ENCODE measurements around the gene CHST15. TPM values are rescaled to one million over a fixed set of nuclear protein-coding genes. Genes with fewer than 3 reads are reported as not detected.

CHST15 gene
- total and polyA plus RNA-seq, 2 of the 4 experiments (the other 2 are of a cell fraction): 0.14 to 0.18 TPM

DNA sequence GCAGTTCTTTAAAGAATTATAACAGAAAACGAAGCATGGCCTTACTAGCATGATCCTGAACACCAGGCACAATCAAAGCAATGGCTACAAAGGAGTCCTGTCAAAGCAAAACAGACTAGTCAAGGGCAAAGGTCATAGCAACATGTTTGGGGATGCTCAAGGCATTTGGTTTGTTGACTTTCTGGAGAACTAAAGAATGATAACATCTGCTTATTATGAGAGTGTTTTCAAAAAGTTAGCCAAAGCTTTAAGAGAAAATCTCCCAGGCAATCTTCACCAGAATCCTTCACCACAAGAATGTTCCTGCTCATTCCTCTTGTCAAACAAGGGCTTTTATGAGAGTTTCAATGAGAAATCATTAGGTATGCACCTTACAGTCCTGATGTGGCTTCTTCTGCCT is 106.7 kb downstream of the CHST15 start:
- H2BK120ac ChIP-seq (ENCODE audit: low read depth, low read length): no peak overlapping the region
- H4K20me1 ChIP-seq (ENCODE audit: insufficient read depth, low read length): no peaks in the 10 kb centered on the region
- no peak for ATAC-seq (ENCODE audit: low read depth)
- no peak overlapping the region for H2AFZ ChIP-seq (replicated peaks; ENCODE audit: low read length, poor library complexity)
- TF ChIP-seq SMC3 (IDR thresholded peaks at IDR 0.05; ENCODE audit: low read depth, low read length) (no peak), CEBPB (IDR thresholded peaks at IDR 0.05; ENCODE audit: low read depth, low read length) (no peak), MAFK (IDR thresholded peaks at IDR 0.05; ENCODE audit: low read depth, low read length) (no peak), FOS (IDR thresholded peaks at IDR 0.05; ENCODE audit: low read depth, low read length) (no peak), RAD21 (IDR thresholded peaks at IDR 0.05; ENCODE audit: low read length) (no peak), MXI1 (IDR thresholded peaks at IDR 0.05; ENCODE audit: borderline replicate concordance, low read depth, low read length) (no peak), CHD1 (IDR thresholded peaks at IDR 0.05; ENCODE audit: low read depth, low read length) (no peak), NFE2L2 (IDR thresholded peaks at IDR 0.05; ENCODE audit: low read depth, low read length) (no peak), RFX5 (IDR thresholded peaks at IDR 0.05; ENCODE audit: low read depth, low read length) (no peak)
- TF ChIP-seq, protein P1, sequence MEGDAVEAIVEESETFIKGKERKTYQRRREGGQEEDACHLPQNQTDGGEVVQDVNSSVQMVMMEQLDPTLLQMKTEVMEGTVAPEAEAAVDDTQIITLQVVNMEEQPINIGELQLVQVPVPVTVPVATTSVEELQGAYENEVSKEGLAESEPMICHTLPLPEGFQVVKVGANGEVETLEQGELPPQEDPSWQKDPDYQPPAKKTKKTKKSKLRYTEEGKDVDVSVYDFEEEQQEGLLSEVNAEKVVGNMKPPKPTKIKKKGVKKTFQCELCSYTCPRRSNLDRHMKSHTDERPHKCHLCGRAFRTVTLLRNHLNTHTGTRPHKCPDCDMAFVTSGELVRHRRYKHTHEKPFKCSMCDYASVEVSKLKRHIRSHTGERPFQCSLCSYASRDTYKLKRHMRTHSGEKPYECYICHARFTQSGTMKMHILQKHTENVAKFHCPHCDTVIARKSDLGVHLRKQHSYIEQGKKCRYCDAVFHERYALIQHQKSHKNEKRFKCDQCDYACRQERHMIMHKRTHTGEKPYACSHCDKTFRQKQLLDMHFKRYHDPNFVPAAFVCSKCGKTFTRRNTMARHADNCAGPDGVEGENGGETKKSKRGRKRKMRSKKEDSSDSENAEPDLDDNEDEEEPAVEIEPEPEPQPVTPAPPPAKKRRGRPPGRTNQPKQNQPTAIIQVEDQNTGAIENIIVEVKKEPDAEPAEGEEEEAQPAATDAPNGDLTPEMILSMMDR (conservative IDR thresholded peaks at IDR 0.05; ENCODE audit: low read depth, low read length): no peak
- TF ChIP-seq, protein P2, sequence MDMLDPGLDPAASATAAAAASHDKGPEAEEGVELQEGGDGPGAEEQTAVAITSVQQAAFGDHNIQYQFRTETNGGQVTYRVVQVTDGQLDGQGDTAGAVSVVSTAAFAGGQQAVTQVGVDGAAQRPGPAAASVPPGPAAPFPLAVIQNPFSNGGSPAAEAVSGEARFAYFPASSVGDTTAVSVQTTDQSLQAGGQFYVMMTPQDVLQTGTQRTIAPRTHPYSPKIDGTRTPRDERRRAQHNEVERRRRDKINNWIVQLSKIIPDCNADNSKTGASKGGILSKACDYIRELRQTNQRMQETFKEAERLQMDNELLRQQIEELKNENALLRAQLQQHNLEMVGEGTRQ (IDR thresholded peaks at IDR 0.05; ENCODE audit: low read depth, low read length): no peak
- TF ChIP-seq, protein P3, sequence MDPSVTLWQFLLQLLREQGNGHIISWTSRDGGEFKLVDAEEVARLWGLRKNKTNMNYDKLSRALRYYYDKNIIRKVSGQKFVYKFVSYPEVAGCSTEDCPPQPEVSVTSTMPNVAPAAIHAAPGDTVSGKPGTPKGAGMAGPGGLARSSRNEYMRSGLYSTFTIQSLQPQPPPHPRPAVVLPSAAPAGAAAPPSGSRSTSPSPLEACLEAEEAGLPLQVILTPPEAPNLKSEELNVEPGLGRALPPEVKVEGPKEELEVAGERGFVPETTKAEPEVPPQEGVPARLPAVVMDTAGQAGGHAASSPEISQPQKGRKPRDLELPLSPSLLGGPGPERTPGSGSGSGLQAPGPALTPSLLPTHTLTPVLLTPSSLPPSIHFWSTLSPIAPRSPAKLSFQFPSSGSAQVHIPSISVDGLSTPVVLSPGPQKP (IDR thresholded peaks at IDR 0.05; ENCODE audit: borderline replicate concordance, low read depth, low read length): no peak
- in situ Hi-C loops (cut with MboI; ENCODE audit: low sequenced_read_pairs) (no loop called here), intact Hi-C loops (cut with micrococcal nuclease) (loop anchor here (2.0 kb wide), 1 partner anchor 74 kb away; no protein-coding TSS in a partner anchor), dilution Hi-C loops (cut with HindIII; ENCODE audit: low sequenced_read_pairs, unreplicated experiment) (loop anchor here (25.0 kb wide), 1 partner anchor 401 kb away; no protein-coding TSS in a partner anchor)
- POLR2A ChIA-PET (ENCODE audit: unreplicated experiment): no interaction called here
- no peaks in the 10 kb centered on the region for H3K79me1 ChIP-seq (ENCODE audit: low read depth in 1 of 2, low read length in 2 of 2)
- no peak overlapping the region for H3K18ac ChIP-seq (ENCODE audit: low read depth, low read length)
- no peak overlapping the region for H2BK15ac ChIP-seq (ENCODE audit: low read depth, low read length)
- no peaks in the 10 kb centered on the region; the same call in 1 of the 2 replicates for H3K27me3 ChIP-seq (ENCODE audit: control insufficient read depth, insufficient read depth, low read length)
- no peak overlapping the region for H3K27ac ChIP-seq (ENCODE audit: insufficient read depth, low read length)
- no peak overlapping the region for H3K56ac ChIP-seq (ENCODE audit: extremely low read depth, insufficient read depth, low read length)
- H3K4ac ChIP-seq (ENCODE audit: low read depth, low read length): no peak overlapping the region
- H4K91ac ChIP-seq (ENCODE audit: insufficient read depth, low read depth, low read length): no peak overlapping the region
- H3K9me3 ChIP-seq (ENCODE audit: control insufficient read depth, insufficient read depth, low read length): no peaks in the 10 kb centered on the region
- H3K9me1 ChIP-seq (ENCODE audit: insufficient read depth, low read length): no peaks in the 10 kb centered on the region
- CTCF ChIA-PET: no interaction called here
- no peak overlapping the region for H3K4me3 ChIP-seq (ENCODE audit: insufficient read depth, low read depth, low read length)
- H2BK5ac ChIP-seq (ENCODE audit: low read depth, low read length, poor library complexity, severe bottlenecking): no peak overlapping the region
- H3K4me1 ChIP-seq (ENCODE audit: control insufficient read depth, insufficient read depth, low read length): no peaks in the 10 kb centered on the region
- no TSS peak for BruUV-seq (replicated peaks)
- no peak for DNase-seq
- no peak overlapping the region for H3K9ac ChIP-seq (ENCODE audit: low read depth, low read length)
- H4K5ac ChIP-seq (ENCODE audit: low read depth, low read length): no peak overlapping the region
- no peak overlapping the region for H4K8ac ChIP-seq (ENCODE audit: low read depth in 2 of 2, low read length in 2 of 2)
- no peak overlapping the region for H3K4me2 ChIP-seq (ENCODE audit: low read depth, low read length)
- WGBS, 2 experiments (ENCODE audit: extremely low coverage in 2 of 2, insufficient read length in 1 of 2): no CpG with 5 or more reads among the region's 1 CpG
- no peak overlapping the region for H2AK9ac ChIP-seq (replicated peaks; ENCODE audit: low read depth, low read length, poor library complexity)
- no peaks in the 10 kb centered on the region for H3K36me3 ChIP-seq (ENCODE audit: control insufficient read depth, insufficient read depth, low read length)
- no peak overlapping the region for H3K14ac ChIP-seq (replicated peaks; ENCODE audit: low read depth, low read length)
- H2AK5ac ChIP-seq (ENCODE audit: low read depth, low read length): no peak overlapping the region
- no peak overlapping the region for H2BK20ac ChIP-seq (ENCODE audit: low read depth, low read length)
- H3K23ac ChIP-seq (ENCODE audit: low read depth, low read length): no peak overlapping the region

Measured in IMR-90 (cell line).